Stromal cell of bone marrow (primary cell): Measurements from ENCODE around the gene ZNF394.

ENCODE experiments used
- DNase-seq: peaks from one replicate; pipeline ENCODE4 v3.0.0-alpha.2; 2012; ENCODE audit warnings: low read depth

ZNF394 gene

DNA sequence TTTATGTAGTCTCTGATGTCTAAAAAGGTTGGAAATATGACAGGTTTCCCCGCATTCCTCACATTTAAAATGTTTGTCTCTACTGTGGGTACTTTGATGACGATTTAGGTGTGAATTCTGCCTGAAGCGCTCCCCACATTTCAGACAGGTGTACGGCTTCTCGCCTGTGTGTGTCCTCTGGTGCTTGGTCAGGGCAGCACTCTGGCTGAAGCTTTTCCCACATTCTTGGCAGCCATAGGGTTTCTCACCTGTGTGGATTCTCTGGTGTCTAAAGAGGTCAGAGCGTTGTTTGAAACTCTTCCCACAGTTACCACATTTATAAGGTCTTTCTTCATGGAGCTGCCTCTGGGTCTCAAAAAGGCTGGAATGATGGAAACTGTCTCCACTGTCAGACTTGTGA lies 6.3 kb downstream of the ZNF394 start:
- DNase-seq, result no peak

DNA sequence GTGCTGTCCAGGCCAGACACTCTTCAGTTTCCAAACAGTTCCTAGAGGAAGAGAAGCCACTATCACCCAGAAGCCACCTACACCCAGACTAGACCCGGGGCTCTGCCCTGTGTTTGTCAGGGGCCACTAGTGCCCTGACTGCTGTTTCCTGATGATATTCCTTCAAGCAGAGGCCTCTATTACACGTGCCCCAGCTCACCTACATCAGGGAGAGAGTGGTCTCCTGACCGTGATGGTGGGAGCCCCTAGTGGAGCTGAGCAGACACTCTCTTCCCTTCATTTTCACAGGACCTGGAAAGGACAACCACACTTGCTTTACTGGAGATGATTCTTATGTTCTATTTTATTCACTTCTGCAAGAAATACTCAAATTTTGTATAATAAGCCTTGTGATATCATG lies 9.2 kb downstream of the ZNF394 start:
- DNase-seq, result no peak

DNA sequence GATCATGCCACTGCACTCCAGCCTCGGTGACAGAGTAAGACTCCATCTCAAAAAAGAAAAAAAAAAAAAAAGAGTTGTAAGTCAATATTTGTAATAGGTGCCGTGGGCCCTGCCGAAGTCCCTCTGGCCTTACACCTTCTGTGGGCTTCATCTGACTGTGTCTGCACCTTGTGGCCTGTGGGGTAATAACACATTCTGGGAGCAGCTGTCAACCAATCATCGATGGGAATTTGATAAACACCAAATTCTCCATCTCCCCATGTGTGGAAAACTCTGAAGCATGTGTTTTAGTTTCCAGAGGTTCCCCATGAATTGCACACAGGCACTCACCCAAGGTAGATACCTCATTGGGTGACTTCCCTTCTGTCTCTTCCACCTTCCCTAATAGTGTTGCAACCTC lies 10.8 kb downstream of the ZNF394 start:
- no peak for DNase-seq

DNA sequence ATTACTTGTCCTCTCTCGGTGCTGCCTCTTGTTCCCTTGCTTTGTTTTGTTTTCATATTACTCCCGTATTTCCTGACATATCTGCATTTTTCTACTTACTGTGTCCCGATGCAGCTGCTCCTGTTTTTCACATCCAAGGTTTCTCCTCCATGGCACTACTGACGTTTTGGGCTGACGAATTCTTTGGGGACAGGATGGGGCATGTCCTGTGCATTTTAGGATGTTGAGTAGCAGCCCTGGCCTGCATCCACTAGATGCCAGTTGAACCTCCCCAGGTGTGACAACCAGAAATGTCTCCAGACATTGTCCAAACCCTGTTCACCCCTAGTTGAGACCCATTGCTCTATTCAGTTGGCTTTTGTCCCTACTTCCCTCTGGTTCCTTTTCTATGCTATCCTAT lies 15.0 kb downstream of the ZNF394 start:
- no peak for DNase-seq

DNA sequence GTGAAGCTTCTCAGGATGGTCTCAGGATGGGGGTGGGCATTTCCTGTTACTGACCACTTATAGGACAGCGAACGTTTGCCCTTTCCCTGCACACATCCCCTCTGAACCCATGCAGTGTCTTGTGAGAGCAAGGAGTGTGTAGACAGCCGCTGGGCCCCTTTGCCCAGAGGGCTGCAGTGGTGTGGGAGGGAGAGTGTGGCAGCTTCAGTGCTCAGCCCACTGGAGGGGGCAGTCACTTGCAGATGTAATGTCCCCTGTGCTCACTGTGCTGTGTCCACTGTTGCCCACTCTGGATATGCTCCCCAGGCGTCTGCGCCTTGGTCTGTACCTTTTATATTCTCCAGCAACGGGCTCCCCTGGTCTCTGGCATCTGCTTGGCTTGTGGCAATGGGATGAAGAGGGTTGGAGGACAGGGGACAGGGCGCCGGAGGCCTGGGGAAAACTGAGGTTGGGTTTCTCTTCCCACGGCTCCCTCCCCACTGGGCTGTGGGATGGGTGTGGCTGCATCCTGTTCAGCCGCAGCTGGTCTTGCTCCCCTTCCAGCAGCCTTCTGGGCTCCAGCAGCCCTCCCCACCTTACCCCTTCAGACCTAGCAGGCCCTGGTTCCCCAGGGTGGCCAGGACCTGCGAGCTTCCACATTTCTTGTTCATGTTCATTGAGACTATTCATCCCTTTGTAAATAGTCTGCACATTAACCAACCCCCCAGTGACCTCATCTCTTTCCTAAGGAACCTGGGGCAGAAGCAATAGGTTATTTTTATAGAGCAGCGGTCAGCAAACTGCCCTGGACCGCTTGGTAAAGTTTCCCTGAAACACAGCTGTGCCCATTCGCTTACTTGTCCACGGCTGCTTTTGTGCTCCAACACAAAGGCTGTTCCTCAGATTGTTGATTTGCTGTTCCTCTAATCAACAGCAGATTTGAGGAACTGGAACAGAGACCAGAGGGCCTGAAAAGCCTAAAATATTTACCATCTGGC lies 21.3 kb downstream of the ZNF394 start:
- no peak for DNase-seq

DNA sequence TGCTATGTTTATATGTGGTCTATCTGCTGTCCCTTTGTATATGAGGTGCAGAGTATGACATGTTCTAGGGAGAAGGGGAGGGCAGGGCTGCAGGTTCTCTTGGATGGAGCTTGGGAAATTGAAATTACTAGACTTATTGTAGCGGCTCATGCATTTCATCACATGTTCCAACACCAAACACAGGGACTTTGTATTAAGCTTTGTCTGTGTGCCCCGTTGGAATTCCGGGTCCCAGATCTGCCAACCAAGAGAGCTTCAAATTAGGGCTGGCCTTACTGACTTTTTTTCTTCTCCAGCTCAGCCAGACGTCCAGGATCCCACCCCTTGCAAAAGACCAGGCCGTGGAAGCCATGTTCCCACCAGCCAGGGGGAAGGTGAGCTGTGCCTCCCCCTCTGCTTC lies 24.0 kb downstream of the ZNF394 start:
- no peak for DNase-seq

DNA sequence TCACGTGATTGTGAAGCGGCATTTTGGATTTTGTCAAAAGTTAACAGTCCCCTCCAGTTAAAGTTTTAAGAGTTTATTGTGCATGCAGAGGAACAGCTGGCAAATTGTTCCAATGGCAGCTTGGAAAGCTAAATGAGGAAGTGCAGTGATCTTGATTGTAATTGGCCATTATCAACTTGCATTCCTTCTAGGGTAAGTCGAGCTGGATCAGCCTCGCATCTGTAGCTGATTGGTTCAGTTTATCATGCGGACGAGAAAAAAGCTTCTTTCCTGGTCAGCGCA lies 26.8 kb downstream of the ZNF394 start:
- peak; percentile 41 for DNase-seq

DNA sequence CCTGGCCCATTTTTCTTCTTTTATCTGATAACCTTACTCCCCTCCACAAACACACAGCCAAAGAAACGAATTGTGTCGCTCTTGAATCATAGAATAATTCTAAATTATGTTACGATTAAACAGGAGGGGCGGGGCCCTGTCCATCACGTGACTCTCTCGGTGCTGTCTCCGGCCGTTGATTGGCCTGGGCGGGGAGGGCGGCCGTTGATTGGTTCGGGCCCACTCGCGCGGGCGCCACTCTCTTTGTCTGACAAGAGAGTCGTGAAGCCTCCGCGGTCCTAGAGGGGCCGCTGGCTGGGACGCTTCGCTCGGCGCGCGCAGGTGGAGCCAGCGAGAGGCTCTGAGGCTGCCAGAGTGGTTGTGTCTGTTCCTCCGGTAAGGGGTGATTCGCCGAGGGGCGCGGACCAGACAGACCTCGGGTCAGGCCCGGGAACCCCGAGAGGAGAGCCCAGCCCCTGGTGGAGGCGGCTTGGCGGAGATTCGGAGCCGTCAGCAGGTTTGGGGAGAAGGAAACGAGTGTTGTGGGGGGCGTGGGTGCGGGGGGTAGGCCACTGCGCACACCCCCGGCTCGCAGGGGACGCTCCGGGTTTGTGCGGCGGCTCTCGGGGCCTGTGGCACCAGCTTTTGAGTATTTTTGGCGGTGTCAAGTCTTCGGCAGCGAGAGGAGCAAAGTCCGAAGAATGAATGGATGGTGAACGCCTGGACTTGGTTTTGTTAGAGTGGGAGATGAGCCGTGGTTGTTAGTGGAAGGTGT lies 27.3 kb downstream of the ZNF394 start, which contains the start of gene ZNF789:
ZNF789 (plus strand) TSS at position 330 of the 754 bp plus-strand sequence. CDS start 3,567 bp downstream, outside the sequence.
- peak; percentile 94 for DNase-seq

DNA sequence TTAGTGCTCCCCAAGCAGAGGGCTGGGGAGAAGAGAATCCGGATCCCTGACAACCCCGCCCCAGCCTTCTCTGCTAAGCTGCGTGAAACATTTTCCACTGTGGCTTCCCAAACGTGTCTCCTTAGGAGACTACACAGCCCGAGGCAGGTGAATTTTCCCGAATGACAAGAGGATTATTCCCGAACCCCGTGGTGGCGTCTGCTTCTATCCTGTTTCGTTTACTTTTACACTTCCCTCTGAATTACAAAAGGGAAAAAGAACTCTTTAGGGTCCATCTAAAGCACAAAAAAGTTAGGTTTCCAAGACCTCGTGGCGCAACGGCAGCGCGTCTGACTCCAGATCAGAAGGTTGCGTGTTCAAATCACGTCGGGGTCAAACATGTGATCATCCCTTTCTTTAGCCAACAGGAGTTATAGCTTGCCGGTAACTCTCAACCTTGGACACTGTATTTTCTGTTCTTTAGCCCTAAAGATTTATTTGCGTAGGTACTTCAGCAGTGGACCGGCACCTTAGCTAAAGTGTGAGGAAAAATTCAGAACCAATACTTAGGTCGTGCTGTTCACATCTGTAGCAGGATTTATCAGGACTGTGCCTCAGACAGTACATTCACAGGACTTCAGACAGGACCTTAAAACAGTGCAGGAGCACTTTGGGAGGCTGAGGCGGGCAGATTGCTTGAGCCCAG lies 30.6 kb downstream of the ZNF394 start:
- DNase-seq, result no peak

DNA sequence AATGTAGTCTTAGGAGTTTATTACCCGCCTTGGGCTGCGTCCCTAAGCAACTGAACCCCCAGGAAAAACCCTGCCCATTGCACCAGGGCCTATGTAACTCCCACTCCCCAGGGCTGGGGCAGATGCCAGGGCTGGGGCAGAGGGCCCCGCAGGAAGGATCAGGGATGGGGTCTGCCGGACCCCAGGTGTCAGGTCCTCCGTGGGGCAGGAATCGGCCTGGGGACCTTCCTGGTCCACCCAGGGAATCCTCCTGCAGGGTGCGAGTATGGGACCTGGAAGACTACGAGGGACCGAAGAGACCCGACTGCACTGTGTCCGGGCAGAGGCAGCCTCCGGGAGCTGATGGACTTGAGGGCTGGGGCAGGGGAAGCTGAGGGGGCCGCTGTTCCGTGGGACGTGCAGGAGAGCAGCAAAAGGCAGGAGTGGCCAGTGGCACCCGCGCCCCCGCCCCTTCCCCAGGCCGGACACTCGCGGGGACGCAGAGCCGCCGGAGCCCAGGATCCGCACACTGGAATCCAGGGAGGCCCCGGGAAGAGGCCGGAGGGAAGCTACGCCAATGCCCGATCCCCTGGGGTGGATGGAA lies 31.7 kb downstream of the ZNF394 start:
- no peak for DNase-seq

DNA sequence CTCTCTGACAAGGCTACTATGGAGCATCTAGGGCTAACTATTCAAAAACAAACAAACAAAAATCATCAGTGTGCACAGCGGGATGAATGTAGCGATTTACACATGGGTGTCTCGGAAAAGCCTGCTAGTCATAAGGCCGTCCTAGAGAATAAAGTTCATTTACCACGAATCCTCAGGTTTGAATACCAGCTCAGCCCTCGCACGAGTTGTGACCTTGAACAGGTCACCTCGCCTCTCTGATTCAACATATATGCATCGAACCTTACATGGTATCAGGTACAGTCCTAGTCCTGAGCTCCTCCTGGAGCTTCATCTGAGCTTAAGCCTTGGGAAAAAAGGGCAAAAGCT lies 34.7 kb downstream of the ZNF394 start:
- no peak for DNase-seq

DNA sequence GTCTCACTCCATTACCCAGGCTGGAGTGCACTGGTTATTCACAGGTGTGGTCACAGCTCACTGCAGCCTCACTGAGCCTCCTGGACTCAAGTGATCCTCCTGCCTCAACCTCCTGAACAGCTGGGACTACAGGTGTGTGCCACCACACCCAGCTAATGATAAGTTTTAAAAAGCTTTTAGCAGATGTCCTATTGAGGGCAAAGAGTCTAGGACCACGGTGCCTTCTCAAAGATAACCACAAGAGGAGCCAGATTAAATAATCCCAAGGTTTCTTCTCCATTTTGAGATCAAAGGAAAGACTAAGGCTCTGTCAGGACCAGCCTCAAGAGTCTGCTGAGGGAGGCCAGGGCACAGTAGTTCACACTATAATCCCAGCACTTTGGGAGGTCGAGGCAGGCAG lies 38.9 kb downstream of the ZNF394 start:
- no peak for DNase-seq

DNA sequence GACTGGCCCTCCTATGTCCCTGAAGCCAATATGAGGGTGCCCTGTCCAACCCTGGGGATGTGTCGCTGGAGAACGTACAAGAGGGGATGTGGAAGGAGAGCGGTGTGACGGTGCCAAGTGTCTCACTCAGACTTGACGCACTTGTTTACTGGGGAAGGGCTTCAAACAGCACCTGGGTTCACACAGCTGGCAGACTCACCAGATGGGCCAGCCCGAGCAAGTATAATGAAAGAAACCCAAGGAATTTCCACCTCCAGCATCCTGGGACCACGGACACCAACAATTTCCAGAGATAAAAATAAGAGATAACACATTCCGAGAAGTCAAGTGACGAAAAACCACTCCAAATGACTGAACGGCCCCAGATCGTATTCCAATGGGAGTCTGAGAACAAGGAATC lies 39.4 kb downstream of the ZNF394 start:
- no peak for DNase-seq

DNA sequence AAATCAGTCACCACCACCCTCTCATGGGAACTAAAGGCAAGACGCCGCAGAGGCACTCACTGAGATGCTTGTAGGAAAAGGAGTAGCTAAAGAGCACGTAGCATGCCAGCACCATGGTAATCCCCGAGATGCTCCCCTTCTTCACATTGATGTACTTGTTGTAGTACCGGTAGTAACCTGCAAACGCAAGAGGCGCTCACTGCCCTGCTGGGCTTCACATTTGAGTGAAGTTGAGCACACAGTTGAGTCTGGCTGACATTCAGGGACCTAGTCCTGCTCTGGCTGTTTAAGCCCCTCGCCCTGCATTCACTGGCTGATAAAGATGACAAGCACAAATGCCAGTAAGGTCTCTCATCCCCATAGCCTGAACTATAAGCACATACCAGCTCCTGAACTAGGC lies 41.0 kb downstream of the ZNF394 start:
- DNase-seq, result no peak

DNA sequence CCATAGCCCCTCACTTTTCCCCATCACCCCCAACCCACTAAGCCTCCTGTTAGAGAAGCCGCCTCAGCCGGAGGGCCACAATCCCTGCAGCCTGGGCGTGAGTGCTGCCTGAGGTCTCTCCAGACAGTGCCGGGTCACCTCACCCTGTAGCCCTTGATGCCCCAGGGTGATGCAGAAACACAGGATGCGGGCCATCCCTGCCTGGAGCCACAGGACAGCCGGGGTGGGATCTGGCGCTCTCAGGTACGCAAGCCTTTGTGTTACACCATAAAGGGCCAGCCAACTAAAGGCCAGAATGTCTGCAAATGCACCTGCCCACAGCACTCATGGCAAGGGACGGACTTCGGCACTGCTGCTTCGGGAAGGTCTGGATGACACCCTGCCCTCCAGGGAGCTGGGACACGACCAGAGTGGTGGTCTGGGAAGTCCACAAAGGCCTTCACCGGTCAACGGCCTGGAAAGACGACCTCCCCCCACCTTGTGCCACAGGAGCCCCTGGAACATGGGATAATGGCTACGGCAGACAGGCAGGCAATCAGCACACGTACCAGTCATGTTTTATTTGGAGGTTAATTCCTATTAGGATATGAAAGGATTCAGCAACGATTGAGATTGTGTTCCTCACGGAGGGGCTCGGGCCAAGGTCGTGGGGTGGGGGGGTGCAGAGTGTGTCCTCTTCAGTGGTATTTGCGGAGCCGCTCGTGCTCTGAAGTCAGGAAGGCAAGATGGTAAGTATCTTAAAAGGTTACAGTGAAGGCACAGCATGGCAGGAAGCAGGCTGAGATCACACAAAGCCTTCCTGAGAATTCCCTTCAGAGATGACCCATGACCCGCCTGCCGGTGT lies 42.2 kb downstream of the ZNF394 start:
- DNase-seq, result no peak

DNA sequence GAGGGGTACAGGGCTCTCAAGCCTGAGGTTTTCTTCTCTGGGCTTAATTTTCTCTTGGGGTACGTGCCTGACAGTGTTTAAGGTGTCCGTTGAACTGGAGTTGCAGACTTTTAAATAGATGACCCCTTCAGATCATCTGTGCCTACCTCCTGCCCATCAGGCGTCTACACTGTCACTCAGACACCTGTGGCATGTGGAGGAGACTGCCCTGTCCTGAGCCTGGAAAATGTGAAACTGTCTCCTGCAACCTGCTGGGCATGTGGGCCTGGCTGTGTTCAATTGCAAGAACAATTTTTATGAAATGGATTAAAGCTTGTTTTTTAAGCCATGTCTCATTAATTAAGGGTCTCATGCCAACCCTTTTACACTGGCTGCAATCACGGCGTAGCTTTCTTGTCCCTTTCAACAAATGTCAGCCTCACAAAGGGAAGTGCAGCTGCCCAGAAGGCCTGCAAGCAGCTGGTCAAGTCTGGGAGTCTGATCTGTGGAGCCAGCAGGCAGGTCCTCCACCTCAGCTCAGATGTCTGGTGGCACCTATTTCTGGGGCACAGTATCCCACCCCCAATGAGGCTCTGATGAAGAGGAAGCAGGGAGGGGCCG lies 42.9 kb downstream of the ZNF394 start:
- no peak for DNase-seq

DNA sequence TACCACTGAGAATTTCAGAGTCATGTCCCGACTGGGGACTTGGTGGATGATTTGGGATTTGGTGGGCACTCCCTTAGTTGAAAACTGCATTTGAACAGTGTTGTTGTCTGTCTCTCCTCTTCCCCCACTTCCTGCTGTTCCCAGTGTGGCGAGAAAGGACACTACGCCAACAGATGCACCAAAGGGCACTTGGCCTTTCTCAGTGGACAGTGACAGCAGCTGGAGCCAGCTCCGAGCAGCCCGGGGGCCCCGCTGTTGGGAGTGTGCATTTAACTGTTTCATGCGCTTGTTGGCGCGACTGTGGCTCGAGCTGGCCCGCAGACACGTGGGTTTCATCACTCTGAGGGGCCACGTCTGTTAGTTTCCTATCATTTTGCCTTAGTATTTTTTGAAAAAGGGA lies 43.8 kb downstream of the ZNF394 start:
- DNase-seq, result no peak

DNA sequence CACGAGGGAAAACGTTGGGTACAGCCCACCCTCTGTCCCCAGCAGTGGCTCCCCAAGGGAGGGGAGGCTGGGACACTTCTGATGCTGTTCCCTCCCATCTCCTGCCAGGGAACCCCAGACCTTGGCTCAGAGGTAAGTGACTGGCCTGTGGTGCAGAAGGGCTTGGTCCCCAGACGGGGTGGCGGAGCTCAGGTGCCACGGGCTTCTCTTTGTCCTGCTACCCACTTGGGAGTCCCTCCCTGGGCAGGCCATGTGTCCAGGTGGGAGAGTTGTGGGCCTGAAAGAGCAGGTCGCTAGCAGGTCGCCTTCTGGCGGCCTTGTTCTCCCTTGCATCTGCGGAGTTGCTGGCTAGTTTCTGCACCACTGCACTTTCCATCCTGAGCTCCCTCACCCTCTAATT lies 44.2 kb downstream of the ZNF394 start:
- no peak for DNase-seq

DNA sequence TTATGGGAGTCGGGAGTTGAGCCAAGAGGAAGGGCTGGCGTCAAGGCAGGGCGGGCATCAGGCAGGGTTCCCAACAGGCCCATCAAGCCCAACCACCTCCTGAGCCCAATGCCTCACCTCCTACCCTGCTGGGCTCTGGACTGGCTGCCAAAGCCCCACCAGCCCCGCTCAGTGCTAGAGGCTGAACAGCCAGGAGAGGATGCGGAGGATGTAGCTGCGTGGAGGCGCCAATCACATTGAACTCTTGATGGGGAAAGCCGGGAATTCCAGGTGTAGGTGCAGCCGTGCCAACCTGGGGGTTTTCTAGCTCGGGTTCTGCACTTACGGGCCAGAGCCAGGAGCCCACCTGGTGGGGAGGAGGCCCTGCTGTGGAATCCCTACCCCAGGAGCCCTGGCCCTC lies 47.0 kb downstream of the ZNF394 start:
- DNase-seq, result no peak

DNA sequence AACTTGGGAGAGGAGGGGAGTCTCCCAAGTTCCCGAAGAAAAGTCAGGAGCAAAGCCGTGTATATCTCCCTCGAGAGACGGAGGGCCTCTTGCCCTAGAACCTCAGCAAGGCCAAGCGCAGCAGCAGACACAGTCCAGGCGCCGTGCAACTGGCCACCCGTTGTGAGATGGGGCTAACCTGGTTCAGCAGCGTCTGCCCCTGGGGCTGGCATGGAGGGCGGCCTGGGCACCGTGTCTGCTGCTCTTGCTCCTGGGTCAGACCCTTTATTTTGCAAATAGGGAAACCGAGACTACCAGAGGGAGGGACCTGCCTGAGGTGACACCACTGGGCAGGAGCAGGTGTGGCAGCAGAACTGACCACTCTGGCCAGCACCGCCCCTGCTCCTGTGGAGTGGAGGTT lies 47.5 kb downstream of the ZNF394 start:
- DNase-seq, result no peak

DNA sequence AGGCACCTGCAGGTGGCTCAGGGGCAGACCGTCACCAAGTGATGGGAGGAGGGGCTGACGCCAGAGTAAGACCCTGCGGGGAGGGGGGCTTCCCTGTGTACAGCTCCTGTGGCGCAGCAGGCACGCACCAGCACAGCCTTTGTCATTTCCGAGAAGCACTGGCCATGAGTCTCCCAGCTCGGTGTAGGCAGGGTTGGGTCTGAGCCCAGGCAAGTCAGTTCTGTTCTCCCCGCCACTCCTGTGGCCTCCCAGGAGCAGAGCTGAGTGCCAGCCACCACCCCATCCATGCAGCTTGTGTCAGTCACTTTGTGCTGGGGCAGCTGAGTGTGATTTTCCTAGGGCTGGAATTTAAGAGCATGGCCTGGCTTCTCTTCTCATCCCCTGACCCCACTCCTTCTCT lies 48.1 kb downstream of the ZNF394 start:
- no peak for DNase-seq
